Esophagus (tissue), 2 donors: ENCODE data around the gene CHN2. TPM values are rescaled to one million over a fixed set of nuclear protein-coding genes. Genes with fewer than 3 reads are reported as not detected.

Experiments
- H3K27ac ChIP-seq, 2 donors: one replicate each; pipeline ENCODE4 v1.5.1; 2013; ENCODE audit warnings: low read depth in 2 of 2, mild to moderate bottlenecking in 2 of 2, inconsistent platforms in 1 of 2, low read length in 1 of 2, moderate library complexity in 1 of 2
- H3K27me3 ChIP-seq, 2 donors: one replicate each; pipeline ENCODE4 v1.6.1; 2013; ENCODE audit warnings: low read length in 2 of 2, control low read depth in 1 of 2, mild to moderate bottlenecking in 1 of 2; ENCODE audit not compliant: insufficient read depth in 2 of 2, control insufficient read depth in 1 of 2
- H3K36me3 ChIP-seq, 2 donors: one replicate each; pipeline ENCODE4 v1.6.1; 2013; ENCODE audit warnings: low read length in 1 of 2; ENCODE audit not compliant: control insufficient read depth in 2 of 2, insufficient read depth in 2 of 2
- H3K4me1 ChIP-seq, 2 donors: one replicate each; pipeline ENCODE4 v1.6.1; 2013; ENCODE audit warnings: low read length in 1 of 2; ENCODE audit not compliant: control insufficient read depth in 2 of 2, insufficient read depth in 2 of 2
- H3K4me3 ChIP-seq, 2 donors: one replicate each; pipeline ENCODE4 v1.5.1; 2013; ENCODE audit warnings: low read length in 2 of 2, mild to moderate bottlenecking in 2 of 2, low read depth in 1 of 2, moderate library complexity in 1 of 2
- H3K9me3 ChIP-seq, 2 donors: one replicate each; pipeline ENCODE4 v1.6.1; 2013; ENCODE audit warnings: mild to moderate bottlenecking in 2 of 2, low read depth in 1 of 2, low read length in 1 of 2, moderate library complexity in 1 of 2; ENCODE audit not compliant: control insufficient read depth in 2 of 2, insufficient read depth in 1 of 2
- WGBS, 2 donors: extraction: QIAGEN DNeasy Blood & Tissue Kit; methylation state at CpG; one replicate each; pipeline ENCODE4 v1.1.7; 2013; 5-methylcytosine and 5-hydroxymethylcytosine counted together
- polyA plus RNA-seq, 2 donors: library from polyadenylated mRNA; stranded (reverse); fragments of 200-250 nt; gene quantifications; one replicate each; pipeline ENCODE4 v1.2.3, GENCODE V29; 2013
- donor health status: healthy with polysubstance abuse.
- donor health status: Bipolar disorder and iron deficiency.

Gene CHN2
- polyA plus RNA-seq, 2 donors: 0.92 to 1.5 TPM

- Histone ChIP-seq H3K27me3 (no peaks in the 10 kb centered on the region), H3K4me1 (no peaks in the 10 kb centered on the region), H3K27ac (no peak overlapping the region), H3K9me3 (no peaks in the 10 kb centered on the region), H3K36me3 (no peaks in the 10 kb centered on the region), H3K4me3 (no peak overlapping the region)
- WGBS, 2 donors: 53 to 55% methylated on average over 3 of the region's 3 CpGs
These were observed 255.1 kb downstream of the CHN2 start for GRCh38 chr7:29449569-29450260.

GRCh38 chr7:29453021-29453420 lies 258.4 kb downstream of the CHN2 start:
- H3K36me3 ChIP-seq: no peaks in the 10 kb centered on the region
- 86 to 91% methylated on average over 2 of the region's 2 CpGs for WGBS, 2 donors
- H3K4me3 ChIP-seq: no peak overlapping the region
- H3K27me3 ChIP-seq: no peaks in the 10 kb centered on the region
- H3K4me1 ChIP-seq: peaks cover 0 to 2% of the 10 kb centered on the region in 2 donors
- no peaks in the 10 kb centered on the region for H3K9me3 ChIP-seq
- H3K27ac ChIP-seq: no peak overlapping the region

- H3K9me3 ChIP-seq: no peaks in the 10 kb centered on the region
- no peak overlapping the region for H3K4me3 ChIP-seq
- H3K4me1 ChIP-seq: peaks cover 0 to 2% of the 10 kb centered on the region in 2 donors
- 92% methylated on average over 4 of the region's 4 CpGs for WGBS, 2 donors
- H3K36me3 ChIP-seq: no peaks in the 10 kb centered on the region
- no peak overlapping the region for H3K27ac ChIP-seq
- no peaks in the 10 kb centered on the region for H3K27me3 ChIP-seq
These were observed 259.9 kb downstream of the CHN2 start for GRCh38 chr7:29454464-29454863.

GRCh38 chr7:29454899-29455451 lies 260.4 kb downstream of the CHN2 start:
- Histone ChIP-seq H3K27ac (no peak overlapping the region), H3K9me3 (no peaks in the 10 kb centered on the region), H3K36me3 (no peaks in the 10 kb centered on the region), H3K4me3 (no peak overlapping the region), H3K27me3 (no peaks in the 10 kb centered on the region), H3K4me1 (peaks cover 0 to 2% of the 10 kb centered on the region in 2 donors)
- WGBS, 2 donors: 72 to 87% methylated on average over 5 of the region's 5 CpGs

GRCh38 chr7:29457141-29457561 lies 262.6 kb downstream of the CHN2 start:
- H3K36me3 ChIP-seq: no peaks in the 10 kb centered on the region
- no peak overlapping the region for H3K27ac ChIP-seq
- no peaks in the 10 kb centered on the region for H3K9me3 ChIP-seq
- WGBS, 2 donors: 63 to 72% methylated on average over 7 of the region's 7 CpGs
- H3K4me3 ChIP-seq: no peak overlapping the region
- no peaks in the 10 kb centered on the region for H3K27me3 ChIP-seq
- H3K4me1 ChIP-seq: peaks cover 0 to 2% of the 10 kb centered on the region in 2 donors

- Histone ChIP-seq H3K4me1 (peaks cover 0 to 2% of the 10 kb centered on the region in 2 donors), H3K9me3 (no peaks in the 10 kb centered on the region), H3K36me3 (no peaks in the 10 kb centered on the region), H3K27ac (no peak overlapping the region), H3K27me3 (no peaks in the 10 kb centered on the region), H3K4me3 (no peak overlapping the region)
- 57 to 58% methylated on average over 7 of the region's 7 CpGs for WGBS, 2 donors
These were observed 263.0 kb downstream of the CHN2 start for GRCh38 chr7:29457565-29458011.

- 81 to 89% methylated on average over 7 of the region's 7 CpGs for WGBS, 2 donors
- H3K9me3 ChIP-seq: no peaks in the 10 kb centered on the region
- no peaks in the 10 kb centered on the region for H3K27me3 ChIP-seq
- H3K4me3 ChIP-seq: no peak overlapping the region
- H3K4me1 ChIP-seq: peaks cover 2 to 3% of the 10 kb centered on the region in 2 donors
- H3K36me3 ChIP-seq: no peaks in the 10 kb centered on the region
- no peak overlapping the region for H3K27ac ChIP-seq
These were observed 264.4 kb downstream of the CHN2 start for GRCh38 chr7:29458933-29459332.

- 87 to 88% methylated on average over 8 of the region's 8 CpGs for WGBS, 2 donors
- H3K4me1 ChIP-seq: peaks cover 2 to 3% of the 10 kb centered on the region in 2 donors
- no peak overlapping the region for H3K27ac ChIP-seq
- no peaks in the 10 kb centered on the region for H3K36me3 ChIP-seq
- no peaks in the 10 kb centered on the region for H3K9me3 ChIP-seq
- no peak overlapping the region for H3K4me3 ChIP-seq
- H3K27me3 ChIP-seq: no peaks in the 10 kb centered on the region
These were observed 265.0 kb downstream of the CHN2 start for GRCh38 chr7:29459589-29459988.

GRCh38 chr7:29461996-29462395 lies 267.4 kb downstream of the CHN2 start:
- Histone ChIP-seq H3K27me3 (no peaks in the 10 kb centered on the region), H3K4me1 (peaks cover 0 to 3% of the 10 kb centered on the region in 2 donors), H3K27ac (no peak overlapping the region), H3K9me3 (no peaks in the 10 kb centered on the region), H3K4me3 (no peak overlapping the region), H3K36me3 (no peaks in the 10 kb centered on the region)
- WGBS, 2 donors: 98% methylated on average over 4 of the region's 4 CpGs
